ENCODE results near the gene SLC10A4.
"Not testable (repeated sequence)": the region's sequence is repeated elsewhere in the genome, so short reads cannot be mapped to it uniquely, and the experiment has no call there.

The SLC10A4 gene, protein sequence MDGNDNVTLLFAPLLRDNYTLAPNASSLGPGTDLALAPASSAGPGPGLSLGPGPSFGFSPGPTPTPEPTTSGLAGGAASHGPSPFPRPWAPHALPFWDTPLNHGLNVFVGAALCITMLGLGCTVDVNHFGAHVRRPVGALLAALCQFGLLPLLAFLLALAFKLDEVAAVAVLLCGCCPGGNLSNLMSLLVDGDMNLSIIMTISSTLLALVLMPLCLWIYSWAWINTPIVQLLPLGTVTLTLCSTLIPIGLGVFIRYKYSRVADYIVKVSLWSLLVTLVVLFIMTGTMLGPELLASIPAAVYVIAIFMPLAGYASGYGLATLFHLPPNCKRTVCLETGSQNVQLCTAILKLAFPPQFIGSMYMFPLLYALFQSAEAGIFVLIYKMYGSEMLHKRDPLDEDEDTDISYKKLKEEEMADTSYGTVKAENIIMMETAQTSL

DNA sequence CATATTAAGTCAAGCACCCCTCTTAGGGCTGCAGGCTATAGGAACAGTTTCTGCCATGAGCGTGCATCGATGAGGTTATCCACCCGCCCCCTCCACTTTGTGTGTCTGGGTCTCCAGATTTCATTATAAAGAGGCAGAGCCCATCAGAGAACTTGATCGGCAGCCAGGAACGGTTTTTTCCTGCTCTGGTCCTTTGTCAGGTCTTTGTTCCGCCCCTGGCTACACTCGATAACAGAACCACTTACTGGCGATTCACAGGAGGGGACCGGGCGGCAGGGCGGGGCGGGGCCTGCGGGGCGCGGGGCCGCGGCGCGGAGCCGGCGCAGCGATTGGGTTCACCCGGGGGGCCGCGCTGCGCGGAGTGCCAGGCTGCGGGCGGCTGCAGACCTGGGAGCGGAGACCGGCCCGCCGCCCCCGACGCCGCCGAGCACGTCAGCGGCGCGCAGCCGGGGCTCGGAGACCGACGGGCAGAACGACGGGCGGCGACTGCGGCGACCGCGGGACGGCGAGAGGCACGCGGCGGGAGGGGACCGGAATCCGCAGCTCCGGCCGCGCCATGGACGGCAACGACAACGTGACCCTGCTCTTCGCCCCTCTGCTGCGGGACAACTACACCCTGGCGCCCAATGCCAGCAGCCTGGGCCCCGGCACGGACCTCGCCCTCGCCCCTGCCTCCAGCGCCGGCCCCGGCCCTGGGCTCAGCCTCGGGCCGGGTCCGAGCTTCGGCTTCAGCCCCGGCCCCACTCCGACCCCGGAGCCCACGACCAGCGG, at the start of gene SLC10A4:
SLC10A4 (plus strand) TSS at position 338 of the 771 bp plus-strand sequence; CDS start at position 557, 219 bp downstream.
- in situ Hi-C loops (cut with MboI; ENCODE audit: low sequenced_read_pairs), result no loop called here

DNA sequence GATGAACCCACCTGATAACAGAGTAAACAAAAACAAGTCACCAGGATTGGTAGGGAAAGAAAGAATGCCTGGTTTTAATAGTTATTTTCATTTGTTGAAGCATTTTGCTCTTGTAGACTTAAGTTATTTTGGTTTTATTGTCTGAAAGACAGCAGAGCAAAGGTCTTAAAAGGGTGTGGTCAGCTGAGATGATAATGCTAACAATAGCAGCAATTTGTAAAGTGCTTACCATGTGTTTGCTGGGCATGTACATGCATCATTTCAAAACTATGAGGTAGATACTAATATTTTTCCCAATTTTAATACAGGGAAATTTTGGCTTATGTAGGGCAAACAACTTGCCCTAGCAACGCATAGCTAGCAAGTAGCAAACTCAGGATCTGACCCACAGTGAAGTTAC, 46.8 kb upstream of the SLC10A4 start:
- in situ Hi-C loops (cut with MboI; ENCODE audit: low sequenced_read_pairs), result no loop called here

DNA sequence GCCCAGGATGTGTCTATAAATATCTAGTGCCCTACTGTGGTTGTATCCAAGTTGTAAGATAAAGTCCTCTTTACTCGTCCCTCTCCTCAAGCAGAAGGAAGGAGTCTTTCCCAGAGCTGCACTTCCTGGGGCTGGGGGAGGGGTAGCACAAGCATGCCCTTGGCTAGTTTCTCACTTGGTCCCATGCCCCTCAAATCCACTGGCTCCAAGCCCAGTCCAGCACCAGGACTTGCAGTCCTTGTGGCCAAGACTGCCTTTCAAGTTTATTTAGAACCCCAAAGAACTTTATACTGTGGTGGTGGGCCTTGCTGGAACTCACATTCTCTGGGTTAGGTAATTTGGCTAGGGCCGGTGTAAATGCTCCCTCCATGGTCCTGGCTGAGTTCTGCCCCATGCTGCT, 43.2 kb upstream of the SLC10A4 start:
- in situ Hi-C loops (cut with MboI; ENCODE audit: low sequenced_read_pairs), result no loop called here

DNA sequence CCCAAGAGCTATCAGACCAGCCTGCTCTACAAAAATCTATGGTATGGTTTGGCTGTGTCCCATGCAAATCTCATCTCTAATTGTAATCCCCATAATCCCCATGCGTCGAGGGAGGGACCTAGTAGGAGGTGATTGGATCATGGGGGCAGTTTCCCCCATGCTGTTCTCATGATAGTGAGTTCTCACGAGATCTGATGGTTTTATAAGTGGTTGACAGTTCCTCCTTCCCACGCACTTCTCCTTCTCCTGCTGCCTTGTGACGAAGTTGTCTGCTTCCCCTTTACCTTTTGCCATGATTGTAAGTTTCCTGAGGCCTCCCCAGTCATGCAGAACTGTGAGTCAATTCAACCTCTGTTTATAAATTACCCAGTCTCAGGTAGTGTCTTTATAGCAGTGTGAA, 42.2 kb upstream of the SLC10A4 start:
- in situ Hi-C loops (cut with MboI; ENCODE audit: low sequenced_read_pairs), result not testable (repeated sequence)

DNA sequence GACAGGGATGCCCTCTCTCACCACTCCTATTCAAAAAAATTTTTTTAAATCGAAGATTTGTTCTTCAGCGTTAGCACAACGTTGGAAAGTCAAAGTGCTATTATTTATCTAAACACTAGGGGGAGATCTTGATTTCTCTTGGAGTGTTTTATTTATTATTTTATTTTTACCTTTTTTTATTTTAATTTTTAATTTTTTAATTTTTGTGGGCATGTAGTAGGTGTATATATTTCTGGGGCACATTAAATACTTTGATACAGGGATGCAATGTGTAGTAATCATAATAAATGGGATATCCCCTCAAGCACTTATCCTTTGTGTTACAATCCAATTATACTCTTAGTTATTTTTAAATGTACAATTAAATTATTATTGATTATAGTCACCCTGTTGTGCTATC, 37.4 kb upstream of the SLC10A4 start:
- in situ Hi-C loops (cut with MboI; ENCODE audit: low sequenced_read_pairs), result no loop called here

DNA sequence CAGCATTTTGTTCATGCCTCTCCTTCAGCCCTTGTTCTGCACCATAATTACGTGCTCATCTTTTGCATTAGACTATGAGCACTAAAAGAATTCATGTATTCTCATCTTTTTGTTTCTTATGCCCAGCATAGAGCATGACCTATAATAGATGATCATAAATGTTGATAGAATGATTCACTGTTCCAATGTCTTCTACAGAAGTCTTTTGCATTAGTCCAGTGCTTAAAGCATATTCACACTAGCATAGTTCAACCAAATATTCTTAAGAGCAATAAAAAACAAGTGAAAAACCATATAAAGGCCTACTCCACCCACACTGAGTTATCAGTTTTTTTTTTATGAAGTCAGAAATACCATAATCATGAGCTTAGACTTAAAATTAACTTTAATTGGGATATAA, 36.5 kb upstream of the SLC10A4 start:
- in situ Hi-C loops (cut with MboI; ENCODE audit: low sequenced_read_pairs), result no loop called here

DNA sequence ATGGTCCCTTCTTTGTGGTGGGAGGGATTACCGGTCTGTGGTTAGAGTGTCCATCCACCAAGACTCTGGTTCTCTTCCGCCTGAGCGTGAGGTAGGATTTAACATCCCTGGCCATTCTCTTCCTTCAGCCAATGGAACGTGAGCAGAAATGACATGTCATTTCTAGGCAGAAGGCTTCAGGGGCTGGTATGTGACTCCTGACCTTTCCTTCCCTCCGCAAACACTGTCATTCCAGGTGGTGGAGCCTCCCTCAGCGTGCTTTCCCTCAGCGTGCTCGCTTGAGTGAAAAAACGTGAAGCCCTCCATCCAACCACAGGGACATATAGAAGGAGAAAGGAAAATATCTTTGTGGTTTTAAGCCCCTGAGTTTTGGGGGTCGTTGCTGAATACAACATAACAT, 34.0 kb upstream of the SLC10A4 start:
- in situ Hi-C loops (cut with MboI; ENCODE audit: low sequenced_read_pairs), result no loop called here

DNA sequence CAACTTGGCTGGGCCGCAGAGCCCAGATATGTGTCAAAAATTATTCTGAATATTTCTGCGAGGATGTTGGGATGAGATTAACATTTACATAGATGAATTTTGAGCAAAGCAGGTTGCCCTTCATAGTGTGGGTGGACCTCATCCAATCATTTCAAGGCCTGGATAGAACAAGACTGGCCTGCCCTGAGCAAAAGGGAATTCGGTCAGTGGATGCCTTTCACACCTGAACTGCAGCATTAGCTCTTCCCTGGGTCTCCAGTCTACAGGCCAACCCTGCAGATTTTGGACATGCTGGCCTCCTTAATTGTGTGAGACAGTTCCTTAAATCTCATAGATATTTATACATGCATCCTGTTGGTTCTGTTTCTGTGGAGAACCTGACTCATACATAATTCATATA, 32.4 kb upstream of the SLC10A4 start:
- in situ Hi-C loops (cut with MboI; ENCODE audit: low sequenced_read_pairs), result no loop called here

DNA sequence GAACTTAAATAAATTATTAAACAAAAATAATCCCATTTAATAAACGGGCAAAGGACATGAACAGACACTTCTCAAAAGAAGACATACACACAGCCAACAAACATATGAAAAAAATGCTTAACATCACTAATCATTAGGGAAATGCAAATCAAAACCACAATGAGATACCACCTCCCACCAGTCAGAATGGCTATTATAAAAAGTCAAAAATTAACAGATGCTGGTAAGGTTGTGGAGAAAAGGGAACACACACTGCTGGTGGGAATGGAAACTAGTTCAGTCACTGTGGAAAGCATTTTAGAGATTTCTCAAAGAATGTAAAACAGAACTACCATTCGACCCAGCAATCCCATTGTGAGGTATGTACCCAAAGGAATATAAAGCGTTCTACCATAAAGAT, 31.5 kb upstream of the SLC10A4 start:
- in situ Hi-C loops (cut with MboI; ENCODE audit: low sequenced_read_pairs), result not testable (repeated sequence)

DNA sequence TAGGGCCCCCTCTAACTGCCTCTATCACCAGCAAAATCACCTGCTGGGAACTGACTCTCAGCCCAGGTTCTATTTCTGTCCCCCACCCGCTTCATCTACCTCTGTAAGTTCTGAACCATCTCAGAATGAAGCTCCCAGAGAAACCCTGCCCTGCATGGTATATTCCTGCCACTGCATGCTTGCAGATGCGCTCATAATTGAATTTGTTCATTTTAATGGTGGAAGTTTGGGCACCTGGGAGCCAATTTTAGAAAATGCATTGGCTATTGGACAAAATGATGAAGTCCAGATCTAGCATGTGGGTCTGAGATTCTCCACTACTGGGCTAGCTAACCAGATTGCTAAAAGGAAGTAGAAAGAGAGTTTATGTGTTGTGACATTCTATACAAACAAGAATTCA, 28.6 kb upstream of the SLC10A4 start:
- in situ Hi-C loops (cut with MboI; ENCODE audit: low sequenced_read_pairs), result no loop called here

DNA sequence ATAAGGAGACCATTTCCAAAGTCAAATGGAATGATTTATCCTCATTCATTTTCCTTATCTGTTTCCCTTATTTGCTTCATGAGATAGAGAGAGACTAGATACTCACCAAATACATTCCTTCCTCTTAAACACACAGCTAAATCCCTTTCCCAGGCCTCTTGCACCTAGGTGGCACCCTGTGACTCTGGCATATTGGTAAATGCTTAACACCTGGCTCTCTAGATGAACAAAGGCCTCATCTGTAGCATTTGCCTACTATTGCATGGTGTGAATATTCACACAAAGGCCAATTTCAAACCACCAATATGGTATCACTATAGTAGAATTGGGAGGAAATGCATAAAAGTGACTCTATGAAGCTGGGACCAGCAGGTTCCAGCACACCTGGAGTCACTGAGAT, 22.1 kb upstream of the SLC10A4 start:
- in situ Hi-C loops (cut with MboI; ENCODE audit: low sequenced_read_pairs), result no loop called here

DNA sequence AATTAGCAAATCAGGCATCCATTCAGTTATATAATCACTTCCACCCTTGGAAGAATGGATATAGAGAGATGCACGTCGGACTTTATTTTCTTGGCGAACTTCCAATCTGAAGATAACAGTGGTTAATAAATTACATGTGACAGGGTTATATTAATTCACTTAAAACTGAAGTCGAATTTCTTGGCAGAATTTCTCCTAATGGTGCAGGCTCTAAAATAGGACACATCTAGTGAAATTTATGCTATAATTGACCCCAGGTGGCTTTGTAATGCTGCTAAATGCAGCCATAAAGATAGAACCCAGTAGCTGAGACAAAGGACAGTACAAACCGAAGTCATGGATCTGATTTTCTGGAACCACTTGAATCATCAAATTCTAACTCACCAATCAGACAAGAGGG, 20.8 kb upstream of the SLC10A4 start:
- in situ Hi-C loops (cut with MboI; ENCODE audit: low sequenced_read_pairs), result no loop called here

DNA sequence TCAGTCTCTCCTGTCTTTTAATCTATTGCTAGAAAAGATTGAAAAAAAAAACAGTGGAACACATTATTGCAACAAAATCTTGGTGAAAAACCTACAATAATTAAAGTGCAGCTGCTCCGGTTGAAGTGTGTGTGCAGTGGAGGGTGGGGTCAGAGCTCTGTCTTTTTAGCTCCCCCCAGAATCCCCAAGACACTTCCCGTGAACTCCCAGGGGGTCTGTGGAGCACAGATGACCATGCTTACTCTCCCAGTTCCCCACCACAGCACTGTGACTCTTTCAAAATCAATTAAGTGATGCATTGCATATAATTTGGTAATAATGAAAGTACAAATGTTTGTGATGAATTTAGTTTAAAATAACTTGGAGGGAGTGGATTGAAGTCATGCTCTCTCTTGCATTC, 15.7 kb upstream of the SLC10A4 start:
- in situ Hi-C loops (cut with MboI; ENCODE audit: low sequenced_read_pairs), result no loop called here

DNA sequence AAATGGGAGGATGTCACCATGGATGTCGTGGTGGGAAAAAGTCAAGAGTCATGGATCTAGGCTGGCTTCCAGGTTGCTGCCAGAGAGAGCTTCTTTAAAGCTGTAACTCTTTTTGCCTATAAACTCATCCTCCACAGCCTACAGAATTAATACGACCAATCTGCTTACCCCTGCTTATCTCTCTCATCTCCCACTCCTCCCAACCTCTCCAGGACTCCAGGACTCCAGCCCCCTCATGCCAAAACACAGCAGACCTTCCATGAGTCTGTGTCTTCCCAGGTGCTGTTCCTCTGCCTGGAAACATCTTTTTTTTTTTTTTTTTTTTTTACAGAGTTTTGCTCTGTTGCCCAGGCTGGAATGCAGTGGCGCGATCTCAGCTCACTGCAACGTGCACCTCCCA, 15.3 kb upstream of the SLC10A4 start:
- in situ Hi-C loops (cut with MboI; ENCODE audit: low sequenced_read_pairs), result no loop called here

DNA sequence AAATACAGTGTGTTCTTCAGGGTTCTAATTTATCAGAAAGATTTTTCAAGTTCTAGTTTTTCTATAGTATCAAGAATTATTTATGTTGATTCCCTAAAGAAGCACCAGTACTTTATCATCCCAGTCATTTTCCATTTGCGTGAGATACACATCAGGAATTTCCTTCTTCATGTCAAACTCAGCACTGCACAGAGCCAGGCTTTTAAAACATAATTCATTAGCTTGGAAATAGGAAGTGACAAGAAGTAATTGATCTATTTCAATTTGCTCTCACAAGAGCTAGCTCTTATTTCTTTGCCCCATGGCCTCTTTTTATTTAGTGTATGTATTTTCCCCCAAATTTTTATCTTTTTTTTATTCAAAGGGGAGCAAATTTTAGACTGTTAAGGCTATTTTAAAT, 13.0 kb upstream of the SLC10A4 start:
- in situ Hi-C loops (cut with MboI; ENCODE audit: low sequenced_read_pairs), result no loop called here

DNA sequence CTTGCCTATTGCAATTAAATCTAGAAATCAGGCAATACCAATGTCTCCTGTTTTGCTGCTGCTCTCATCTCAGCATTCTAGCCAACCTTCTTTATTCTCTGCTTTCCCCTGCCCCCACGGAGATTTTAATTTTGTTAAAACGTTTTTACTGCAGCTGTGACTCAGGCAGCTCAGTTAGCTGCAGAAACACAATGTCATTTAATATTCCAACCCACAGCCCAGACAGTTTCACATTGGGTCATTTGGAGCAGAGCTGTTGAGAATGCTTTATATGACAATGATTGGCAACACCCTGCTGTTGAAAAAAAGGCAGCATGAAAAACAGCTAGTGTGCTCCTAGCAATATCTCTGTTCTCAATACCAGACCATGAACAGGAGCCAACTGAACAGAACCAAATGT, 12.6 kb upstream of the SLC10A4 start:
- in situ Hi-C loops (cut with MboI; ENCODE audit: low sequenced_read_pairs), result no loop called here

DNA sequence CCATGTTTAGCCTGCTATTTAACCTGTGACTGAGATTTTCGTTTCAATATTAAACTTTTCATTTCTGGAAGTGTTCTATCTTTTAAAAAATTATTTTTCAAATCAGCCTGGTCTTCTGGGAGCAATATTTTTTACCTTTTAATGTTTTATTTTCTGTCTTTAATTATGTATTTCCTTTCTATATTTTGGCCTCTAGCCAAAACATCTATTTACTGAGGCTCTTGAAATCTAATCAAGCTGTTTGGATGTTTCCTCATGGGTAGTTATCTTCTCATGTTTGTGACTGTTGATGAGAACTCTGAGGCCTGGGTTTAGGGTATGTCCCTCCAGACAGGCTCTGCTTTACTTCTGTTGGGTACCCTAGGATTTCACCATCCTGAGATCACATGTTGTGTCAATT, 10.3 kb upstream of the SLC10A4 start:
- in situ Hi-C loops (cut with MboI; ENCODE audit: low sequenced_read_pairs), result no loop called here

DNA sequence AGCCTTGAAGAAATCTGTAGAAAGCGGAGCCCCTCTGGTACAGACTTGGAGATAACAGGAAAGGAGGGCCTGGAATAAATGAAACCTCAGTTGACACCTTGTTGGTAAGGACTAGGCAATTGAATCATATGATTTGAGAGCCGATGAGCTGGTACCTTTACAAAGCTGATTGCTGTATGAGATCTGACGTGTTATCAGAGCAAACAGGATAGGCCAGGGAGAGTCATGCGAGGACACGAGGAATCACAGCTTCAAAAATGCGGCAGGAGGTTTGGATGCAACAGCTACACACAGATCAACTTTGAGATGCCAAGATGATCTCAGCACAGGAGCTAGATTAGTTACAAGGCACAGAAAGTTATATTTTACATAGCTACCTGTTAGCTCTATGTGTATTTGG, 7.4 kb upstream of the SLC10A4 start:
- in situ Hi-C loops (cut with MboI; ENCODE audit: low sequenced_read_pairs), result no loop called here

DNA sequence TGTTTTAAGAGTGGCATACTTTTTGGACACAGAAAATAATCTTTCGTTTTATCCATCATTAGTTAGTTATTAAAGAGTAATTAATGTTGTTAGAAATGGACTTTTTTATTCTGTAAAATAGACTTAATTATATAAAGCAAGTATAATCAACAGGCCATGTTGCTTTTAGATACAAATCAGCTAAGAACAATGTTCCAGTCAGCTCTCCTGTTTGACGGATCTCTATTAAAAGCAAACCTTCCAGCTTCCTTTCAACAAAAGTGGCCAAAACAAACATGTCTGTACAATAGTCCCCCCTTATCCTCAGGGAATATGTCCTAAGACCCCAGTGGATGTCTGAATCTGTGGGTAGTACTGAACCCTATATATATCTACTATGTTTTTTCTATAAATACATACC, 4.9 kb upstream of the SLC10A4 start:
- in situ Hi-C loops (cut with MboI; ENCODE audit: low sequenced_read_pairs), result no loop called here

DNA sequence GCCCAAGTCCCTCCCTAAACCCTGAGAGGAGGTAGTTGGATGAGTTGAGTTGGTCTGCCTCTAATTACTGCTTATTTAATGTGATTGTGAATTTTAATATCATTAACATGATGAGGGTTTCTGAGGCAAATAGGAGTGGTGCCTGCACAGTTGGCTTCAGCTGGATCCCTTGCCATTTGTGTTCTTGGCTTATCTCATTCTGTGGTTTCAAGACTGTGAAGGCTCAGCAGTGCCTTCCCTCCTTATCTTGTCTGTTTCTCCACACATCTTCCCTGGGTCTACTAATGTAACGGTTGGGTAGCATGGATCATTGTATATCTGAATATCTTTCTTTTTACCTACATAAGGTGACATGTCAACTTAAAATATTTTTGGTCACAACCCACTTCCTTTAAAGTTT, 1.6 kb upstream of the SLC10A4 start:
- in situ Hi-C loops (cut with MboI; ENCODE audit: low sequenced_read_pairs), result no loop called here

DNA sequence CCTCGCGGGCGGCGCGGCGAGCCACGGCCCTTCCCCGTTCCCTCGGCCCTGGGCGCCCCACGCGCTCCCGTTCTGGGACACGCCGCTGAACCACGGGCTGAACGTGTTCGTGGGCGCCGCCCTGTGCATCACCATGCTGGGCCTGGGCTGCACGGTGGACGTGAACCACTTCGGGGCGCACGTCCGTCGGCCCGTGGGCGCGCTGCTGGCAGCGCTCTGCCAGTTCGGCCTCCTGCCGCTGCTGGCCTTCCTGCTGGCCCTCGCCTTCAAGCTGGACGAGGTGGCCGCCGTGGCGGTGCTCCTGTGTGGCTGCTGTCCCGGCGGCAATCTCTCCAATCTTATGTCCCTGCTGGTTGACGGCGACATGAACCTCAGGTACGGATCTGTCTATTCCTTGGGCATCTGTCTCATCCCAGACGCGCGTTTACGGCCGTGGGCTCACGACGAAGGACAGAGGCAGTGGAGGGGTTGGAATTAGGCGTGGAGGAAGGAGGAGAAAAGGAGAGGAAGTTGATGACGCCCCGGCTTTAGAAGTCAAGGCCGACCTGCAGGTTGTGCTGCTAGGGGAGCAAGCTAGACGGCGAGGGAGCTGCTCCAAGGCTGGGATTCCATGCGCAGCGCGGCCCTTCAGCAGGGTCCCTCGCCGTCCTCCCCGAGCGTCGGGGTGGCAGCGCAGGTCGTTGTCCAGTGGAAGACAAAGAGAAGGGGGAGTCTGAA, 792 bp downstream of the SLC10A4 start:
- in situ Hi-C loops (cut with MboI; ENCODE audit: low sequenced_read_pairs), result no loop called here

All from HL-60/S4 treated with phorbol 12-myristate 13-acetate at 8.2 ng/mL for 4 days and 3 days (cell line).